ENCODE results near the gene EFTUD2. TPM values are rescaled to one million over a fixed set of nuclear protein-coding genes. Genes with fewer than 3 reads are reported as not detected.

Gene EFTUD2
- 100 to 1,000 TPM in 1 of 2 donors, 10 to 100 TPM in 1; 93.9 to 131 TPM for total RNA-seq

DNA sequence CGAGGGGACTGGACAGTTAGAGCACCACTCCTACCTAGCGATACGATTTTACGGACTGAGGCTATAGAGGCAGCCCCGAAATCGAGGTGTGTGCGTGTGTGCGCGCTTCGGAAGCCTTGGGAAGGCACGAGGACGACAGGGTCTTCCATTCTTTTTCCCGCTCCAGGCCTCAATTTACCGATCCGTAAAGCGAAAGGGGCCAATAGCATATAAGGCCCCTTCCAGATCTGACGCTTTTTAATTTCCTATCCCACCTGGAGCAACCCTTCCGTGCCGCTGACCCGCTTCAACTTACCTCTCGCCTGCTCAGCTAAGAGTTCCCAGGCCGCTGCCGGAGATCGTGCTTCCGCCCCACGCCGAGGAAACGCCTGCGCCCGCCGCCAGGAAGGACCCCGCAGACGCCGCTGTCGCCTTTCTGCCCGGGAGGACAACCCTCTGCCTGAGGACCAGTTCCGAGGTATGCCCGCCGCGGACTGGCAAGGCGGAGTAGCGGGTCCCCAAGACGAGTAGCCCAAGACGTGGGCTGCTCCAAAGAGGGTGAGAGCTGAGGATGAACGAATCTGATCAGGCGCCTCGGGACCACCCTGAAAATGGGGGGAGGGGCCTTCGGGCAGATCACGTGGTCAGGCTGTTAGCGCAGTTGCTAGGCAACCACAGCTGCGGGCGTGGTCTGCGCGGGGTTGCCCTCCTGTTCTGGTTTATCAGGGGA, at the start of gene EFTUD2:
EFTUD2 (minus strand) TSS at position 372 of the 709 bp plus-strand sequence. CDS start 4,924 bp downstream, outside the sequence.

GRCh38 chr17:44947461-44948314, 48.4 kb upstream of the EFTUD2 start, which contains the start of gene KIF18B:
KIF18B (minus strand) TSS chr17:44947773; CDS start chr17:44936344, 11,429 bp downstream.

DNA sequence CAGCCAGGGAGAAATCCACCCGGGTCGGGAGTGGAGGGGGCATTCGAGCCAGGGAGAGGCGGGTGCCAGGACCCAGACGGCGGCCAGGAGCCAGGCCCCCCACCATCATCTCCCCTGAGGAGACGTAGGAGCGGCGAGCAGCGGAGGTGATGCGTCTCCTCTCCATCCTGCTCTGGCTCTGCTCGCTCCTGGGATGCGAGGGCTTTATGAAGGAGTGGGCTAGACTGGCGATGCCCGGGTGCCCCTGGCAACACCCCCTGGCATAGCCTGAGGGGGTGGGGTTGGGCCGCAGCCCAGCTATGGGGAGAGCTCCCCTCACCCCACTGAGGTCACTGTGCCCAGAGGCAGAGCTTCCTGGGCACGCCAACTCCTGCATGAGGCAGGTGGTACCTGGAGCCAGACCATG, 16.1 kb upstream of the EFTUD2 start, which contains the start of gene GFAP:
GFAP (minus strand) TSS at position 180 of the 406 bp plus-strand sequence; CDS start at position 166, 14 bp downstream.

DNA sequence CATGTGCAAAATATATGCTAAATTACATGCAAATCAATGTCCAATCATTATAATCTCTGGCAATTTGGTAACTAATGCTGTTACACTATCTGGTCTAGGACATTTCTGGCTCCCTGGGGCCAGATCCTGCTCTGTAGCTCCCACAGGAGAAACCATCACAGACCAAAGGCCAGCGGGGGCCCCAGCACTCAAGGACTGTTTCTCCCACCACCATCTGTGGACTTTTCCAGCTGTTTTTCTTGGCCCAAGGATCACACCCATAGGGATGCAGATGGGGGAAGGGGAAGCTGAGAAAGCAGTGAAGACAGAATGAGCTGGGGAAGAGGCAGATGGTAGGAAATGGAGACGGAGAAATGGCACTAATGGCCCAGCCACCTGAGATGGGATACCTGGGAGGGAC, 51.7 kb downstream of the EFTUD2 start, which contains the start of gene HIGD1B:
HIGD1B (plus strand) TSS at position 298 of the 400 bp plus-strand sequence. CDS start 270 bp downstream, outside the sequence.

GRCh38 chr17:44829523-44830358, 69.5 kb downstream of the EFTUD2 start, which contains the start of gene GJC1:
GJC1 (minus strand) TSS chr17:44830287; CDS start chr17:44805817, 24,470 bp downstream.

Small RNA genes lying within 50 kb of the gene (small RNA-seq; reads per million reads assigned to genes)
- 0 reads per million in 2 donors for gene CCDC103
- 2.3 to 2.4 reads per million in 2 donors for gene MIR6783
- 0 reads per million in 2 donors for gene RN7SL405P

Other genes with a start within 250 kb of the EFTUD2 start
- gene MEIOC, start 243.0 kb downstream of the EFTUD2 start, total RNA-seq: under 1 TPM; 0.33 to 0.34 TPM
- gene CCDC43, start 209.7 kb downstream of the EFTUD2 start, total RNA-seq: 10 to 100 TPM; 51.6 to 78.3 TPM
- 10 to 100 TPM in 1 of 2 donors, 1 to 10 TPM in 1; 8.9 to 17.0 TPM for gene DBF4B, start 190.8 kb downstream of the EFTUD2 start, total RNA-seq
- gene ADAM11, start 140.5 kb downstream of the EFTUD2 start, total RNA-seq: 1 to 10 TPM in 1 of 2 donors, under 1 TPM in 1; 1.00 to 2.1 TPM
- gene GJC1, start 69.2 kb downstream of the EFTUD2 start, total RNA-seq: 10 to 100 TPM; 10.3 to 24.3 TPM
- not detected for gene HIGD1B, start 51.6 kb downstream of the EFTUD2 start, total RNA-seq
- not detected for gene GFAP, start 16.1 kb upstream of the EFTUD2 start, total RNA-seq
- 10 to 100 TPM in 1 of 2 donors, 1 to 10 TPM in 1; 3.8 to 13.3 TPM for gene KIF18B, start 48.3 kb upstream of the EFTUD2 start, total RNA-seq
- gene C1QL1, start 68.9 kb upstream of the EFTUD2 start, total RNA-seq: under 1 TPM; under 0.01 to 0.33 TPM
- 10 to 100 TPM; 29.3 to 46.0 TPM for gene DCAKD, start 152.2 kb upstream of the EFTUD2 start, total RNA-seq
- gene NMT1, start 161.9 kb upstream of the EFTUD2 start, total RNA-seq: 100 to 1,000 TPM in 1 of 2 donors, 10 to 100 TPM in 1; 80.9 to 100 TPM
- 10 to 100 TPM; 15.8 to 27.6 TPM for gene PLCD3, start 233.1 kb upstream of the EFTUD2 start, total RNA-seq
- 10 to 100 TPM in 1 of 2 donors, 1 to 10 TPM in 1; 5.0 to 11.4 TPM for gene ACBD4, start 236.2 kb upstream of the EFTUD2 start, total RNA-seq
- 10 to 100 TPM; 12.0 to 14.0 TPM for gene HEXIM1, start 249.0 kb upstream of the EFTUD2 start, total RNA-seq